ENCODE data around the gene PRDM15. TPM values are rescaled to one million over a fixed set of nuclear protein-coding genes. Genes with fewer than 3 reads are reported as not detected.

Gene PRDM15
- total and polyA plus RNA-seq, 2 donors (not counting 1 experiment from before 2014, with no cell fraction given) = 2.3 to 3.6 TPM

DNA sequence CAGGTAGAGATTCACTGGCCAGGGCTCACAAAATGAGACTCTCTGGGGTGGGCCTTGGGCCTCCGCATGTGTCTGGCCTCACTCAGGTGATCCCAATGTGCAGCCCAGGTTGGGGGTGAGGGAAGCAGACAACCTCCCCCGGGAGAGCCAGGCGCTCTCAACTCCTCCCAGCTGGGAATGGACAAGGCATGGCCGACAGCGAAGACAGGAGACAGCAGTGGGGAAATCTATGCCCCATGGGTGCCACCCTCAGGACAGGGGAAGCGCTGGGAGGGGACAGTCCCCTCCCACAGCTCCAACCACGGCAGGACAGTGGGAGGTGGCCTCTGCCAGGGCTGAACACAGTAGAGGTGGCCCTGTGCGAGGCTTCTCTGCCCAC lies 47.7 kb downstream of the PRDM15 start:
- TF ChIP-seq, protein P1, sequence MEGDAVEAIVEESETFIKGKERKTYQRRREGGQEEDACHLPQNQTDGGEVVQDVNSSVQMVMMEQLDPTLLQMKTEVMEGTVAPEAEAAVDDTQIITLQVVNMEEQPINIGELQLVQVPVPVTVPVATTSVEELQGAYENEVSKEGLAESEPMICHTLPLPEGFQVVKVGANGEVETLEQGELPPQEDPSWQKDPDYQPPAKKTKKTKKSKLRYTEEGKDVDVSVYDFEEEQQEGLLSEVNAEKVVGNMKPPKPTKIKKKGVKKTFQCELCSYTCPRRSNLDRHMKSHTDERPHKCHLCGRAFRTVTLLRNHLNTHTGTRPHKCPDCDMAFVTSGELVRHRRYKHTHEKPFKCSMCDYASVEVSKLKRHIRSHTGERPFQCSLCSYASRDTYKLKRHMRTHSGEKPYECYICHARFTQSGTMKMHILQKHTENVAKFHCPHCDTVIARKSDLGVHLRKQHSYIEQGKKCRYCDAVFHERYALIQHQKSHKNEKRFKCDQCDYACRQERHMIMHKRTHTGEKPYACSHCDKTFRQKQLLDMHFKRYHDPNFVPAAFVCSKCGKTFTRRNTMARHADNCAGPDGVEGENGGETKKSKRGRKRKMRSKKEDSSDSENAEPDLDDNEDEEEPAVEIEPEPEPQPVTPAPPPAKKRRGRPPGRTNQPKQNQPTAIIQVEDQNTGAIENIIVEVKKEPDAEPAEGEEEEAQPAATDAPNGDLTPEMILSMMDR (conservative IDR thresholded peaks at IDR 0.05 in 1 of 2, IDR thresholded peaks at IDR 0.05 in 1 of 2; ENCODE audit: low read depth in 1 of 2, low read length in 2 of 2) = no peak
- TF ChIP-seq EZH2 (IDR thresholded peaks at IDR 0.05; ENCODE audit: low read length, missing control alignments) = no peak
- Histone ChIP-seq H2AFZ (ENCODE audit: low read length) (no peak overlapping the region), H3K27me3 (ENCODE audit: control insufficient read depth, insufficient read depth, low read length) (no peaks in the 10 kb centered on the region), H3K4me2 (ENCODE audit: extremely low read depth, insufficient read depth, low read length) (no peak overlapping the region), H3K27ac (ENCODE audit: insufficient read depth, low read length) (no peak overlapping the region), H3K4me3 (replicated peaks in 1 of 4; ENCODE audit: control extremely low read depth in 1 of 4, insufficient read depth in 1 of 4, low read depth in 3 of 4, low read length in 4 of 4) (no peak overlapping the region), H3K9me3 (ENCODE audit: control insufficient read depth, insufficient read depth, low read depth, low read length) (no peaks in the 10 kb centered on the region), H3K79me2 (ENCODE audit: control insufficient read depth, insufficient read depth, low read length) (no peaks in the 10 kb centered on the region), H3K9ac (ENCODE audit: insufficient read depth, low read length) (no peak overlapping the region), H4K20me1 (ENCODE audit: control insufficient read depth, extremely low read depth, insufficient read depth, low read length) (no peaks in the 10 kb centered on the region), H3K4me1 (ENCODE audit: control insufficient read depth, extremely low read depth, insufficient read depth, low read length) (no peaks in the 10 kb centered on the region), H3K36me3 (ENCODE audit: control insufficient read depth, insufficient read depth, low read length) (no peaks in the 10 kb centered on the region)
- DNase-seq (ENCODE audit: low read depth in 2 of 2) = no peak

DNA sequence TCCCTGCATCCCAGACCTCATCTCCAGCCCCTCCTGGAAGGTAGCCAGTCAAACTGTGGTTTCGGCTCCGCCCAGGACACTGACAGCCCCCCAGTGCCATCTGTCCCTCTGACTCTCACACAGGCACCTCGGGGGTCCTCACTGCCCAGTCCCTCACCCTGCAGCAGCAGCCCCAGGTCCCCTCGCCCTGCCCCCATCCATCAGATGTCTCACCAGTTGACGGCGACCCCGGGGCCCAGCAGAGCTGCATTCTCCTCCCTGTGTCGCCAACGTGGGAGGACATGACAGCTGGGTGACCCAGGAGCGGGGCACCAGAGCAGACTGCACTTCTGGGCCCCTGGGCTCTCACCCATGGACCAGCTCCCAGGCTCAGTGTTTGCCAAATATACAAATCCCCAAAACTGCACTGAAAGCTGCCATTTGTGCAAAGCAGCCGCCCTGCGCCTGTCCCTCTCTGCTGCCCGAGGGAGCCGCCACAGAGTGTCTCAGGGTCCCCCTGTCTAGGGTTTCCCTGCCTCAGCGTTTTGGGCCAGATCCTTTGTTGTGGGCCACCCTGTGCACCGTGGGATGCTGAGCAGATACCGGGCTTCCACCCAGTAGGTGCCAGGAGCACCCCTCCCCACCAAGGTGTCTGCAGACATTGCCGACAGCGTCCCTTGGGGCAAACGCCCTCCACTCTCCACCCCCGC lies 48.2 kb downstream of the PRDM15 start:
- no peak overlapping the region for H3K4me3 ChIP-seq (replicated peaks in 1 of 4; ENCODE audit: control extremely low read depth in 1 of 4, insufficient read depth in 1 of 4, low read depth in 3 of 4, low read length in 4 of 4)
- H2AFZ ChIP-seq (ENCODE audit: low read length) = no peak overlapping the region
- TF ChIP-seq, protein P1 (conservative IDR thresholded peaks at IDR 0.05 in 1 of 2, IDR thresholded peaks at IDR 0.05 in 1 of 2; ENCODE audit: low read depth in 1 of 2, low read length in 2 of 2) = no peak
- TF ChIP-seq EZH2 (IDR thresholded peaks at IDR 0.05; ENCODE audit: low read length, missing control alignments) = no peak
- H3K27ac ChIP-seq (ENCODE audit: insufficient read depth, low read length) = no peak overlapping the region
- no peaks in the 10 kb centered on the region for H3K36me3 ChIP-seq (ENCODE audit: control insufficient read depth, insufficient read depth, low read length)
- no peak for DNase-seq (ENCODE audit: low read depth in 2 of 2)
- H3K27me3 ChIP-seq (ENCODE audit: control insufficient read depth, insufficient read depth, low read length) = no peaks in the 10 kb centered on the region
- no peaks in the 10 kb centered on the region for H4K20me1 ChIP-seq (ENCODE audit: control insufficient read depth, extremely low read depth, insufficient read depth, low read length)
- H3K4me2 ChIP-seq (ENCODE audit: extremely low read depth, insufficient read depth, low read length) = no peak overlapping the region
- H3K79me2 ChIP-seq (ENCODE audit: control insufficient read depth, insufficient read depth, low read length) = no peaks in the 10 kb centered on the region
- H3K9ac ChIP-seq (ENCODE audit: insufficient read depth, low read length) = no peak overlapping the region
- H3K4me1 ChIP-seq (ENCODE audit: control insufficient read depth, extremely low read depth, insufficient read depth, low read length) = no peaks in the 10 kb centered on the region
- H3K9me3 ChIP-seq (ENCODE audit: control insufficient read depth, insufficient read depth, low read depth, low read length) = no peaks in the 10 kb centered on the region

- H3K9me3 ChIP-seq (ENCODE audit: control insufficient read depth, insufficient read depth, low read depth, low read length) = no peaks in the 10 kb centered on the region
- no peaks in the 10 kb centered on the region for H3K4me1 ChIP-seq (ENCODE audit: control insufficient read depth, extremely low read depth, insufficient read depth, low read length)
- no peak overlapping the region for H2AFZ ChIP-seq (ENCODE audit: low read length)
- H3K4me3 ChIP-seq (replicated peaks in 1 of 4; ENCODE audit: control extremely low read depth in 1 of 4, insufficient read depth in 1 of 4, low read depth in 3 of 4, low read length in 4 of 4) = no peak overlapping the region
- H3K79me2 ChIP-seq (ENCODE audit: control insufficient read depth, insufficient read depth, low read length) = no peaks in the 10 kb centered on the region
- no peaks in the 10 kb centered on the region for H4K20me1 ChIP-seq (ENCODE audit: control insufficient read depth, extremely low read depth, insufficient read depth, low read length)
- no peak overlapping the region for H3K9ac ChIP-seq (ENCODE audit: insufficient read depth, low read length)
- no peak overlapping the region for H3K27ac ChIP-seq (ENCODE audit: insufficient read depth, low read length)
- H3K36me3 ChIP-seq (ENCODE audit: control insufficient read depth, insufficient read depth, low read length) = no peaks in the 10 kb centered on the region
- no peak overlapping the region for H3K4me2 ChIP-seq (ENCODE audit: extremely low read depth, insufficient read depth, low read length)
- DNase-seq (ENCODE audit: low read depth in 2 of 2) = no peak
- no peaks in the 10 kb centered on the region for H3K27me3 ChIP-seq (ENCODE audit: control insufficient read depth, insufficient read depth, low read length)
- TF ChIP-seq, protein P1 (conservative IDR thresholded peaks at IDR 0.05 in 1 of 2, IDR thresholded peaks at IDR 0.05 in 1 of 2; ENCODE audit: low read depth in 1 of 2, low read length in 2 of 2) = no peak
- TF ChIP-seq EZH2 (IDR thresholded peaks at IDR 0.05; ENCODE audit: low read length, missing control alignments) = no peak
Observed at GRCh38 chr21:41830145-41830707, 48.9 kb downstream of the PRDM15 start.

Data from fibroblast of lung (primary cell).